GM21381 (cell line): ENCODE data around the gene OS9.
"Not testable (repeated sequence)": the region's sequence is repeated elsewhere in the genome, so short reads cannot be mapped to it uniquely, and the experiment has no call there.

Source experiments
- ATAC-seq: cut with Tn5 transposase; IDR thresholded peaks from one replicate; pipeline ENCODE4 v1.9.1; 2021; ENCODE audit warnings: mild to moderate bottlenecking, moderate library complexity; ENCODE audit not compliant: unreplicated experiment

Gene OS9

DNA sequence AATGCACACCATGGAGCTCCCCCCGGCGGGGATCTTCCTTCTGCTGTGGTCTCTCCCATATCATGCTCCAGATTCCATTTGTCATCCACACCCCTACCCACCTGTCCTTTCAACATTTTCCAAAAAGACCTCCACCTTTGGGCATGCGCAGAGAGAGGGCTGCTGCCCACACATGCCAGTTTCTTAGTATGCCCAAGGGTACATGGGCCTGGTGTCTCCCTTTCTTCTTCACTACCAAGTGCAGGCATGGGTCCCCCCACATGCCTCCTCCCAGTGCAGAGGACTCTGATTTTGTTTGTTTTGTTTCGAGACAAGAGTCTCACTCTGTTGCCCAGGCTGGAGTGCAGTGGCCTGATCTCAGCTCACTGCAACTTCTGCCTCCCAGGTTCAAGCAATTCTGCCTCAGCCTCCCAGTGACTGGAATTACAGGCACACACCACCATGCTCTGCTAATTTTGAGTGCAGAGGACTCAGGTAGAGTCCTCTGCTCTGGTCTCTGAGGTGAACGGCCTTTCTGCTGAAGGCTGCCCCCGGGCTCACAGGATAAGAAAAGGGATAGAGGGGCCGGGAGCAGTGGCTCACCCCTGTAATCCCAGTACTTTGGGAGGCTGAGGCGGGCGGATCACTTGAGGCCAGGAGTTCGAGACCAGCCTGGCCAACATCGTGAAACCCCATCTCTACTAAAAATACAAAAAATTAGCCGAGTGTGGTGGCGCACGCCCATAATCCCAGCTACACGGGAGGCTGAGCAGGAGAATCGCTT is 28.1 kb downstream of the OS9 start:
- ATAC-seq = not testable (repeated sequence)

DNA sequence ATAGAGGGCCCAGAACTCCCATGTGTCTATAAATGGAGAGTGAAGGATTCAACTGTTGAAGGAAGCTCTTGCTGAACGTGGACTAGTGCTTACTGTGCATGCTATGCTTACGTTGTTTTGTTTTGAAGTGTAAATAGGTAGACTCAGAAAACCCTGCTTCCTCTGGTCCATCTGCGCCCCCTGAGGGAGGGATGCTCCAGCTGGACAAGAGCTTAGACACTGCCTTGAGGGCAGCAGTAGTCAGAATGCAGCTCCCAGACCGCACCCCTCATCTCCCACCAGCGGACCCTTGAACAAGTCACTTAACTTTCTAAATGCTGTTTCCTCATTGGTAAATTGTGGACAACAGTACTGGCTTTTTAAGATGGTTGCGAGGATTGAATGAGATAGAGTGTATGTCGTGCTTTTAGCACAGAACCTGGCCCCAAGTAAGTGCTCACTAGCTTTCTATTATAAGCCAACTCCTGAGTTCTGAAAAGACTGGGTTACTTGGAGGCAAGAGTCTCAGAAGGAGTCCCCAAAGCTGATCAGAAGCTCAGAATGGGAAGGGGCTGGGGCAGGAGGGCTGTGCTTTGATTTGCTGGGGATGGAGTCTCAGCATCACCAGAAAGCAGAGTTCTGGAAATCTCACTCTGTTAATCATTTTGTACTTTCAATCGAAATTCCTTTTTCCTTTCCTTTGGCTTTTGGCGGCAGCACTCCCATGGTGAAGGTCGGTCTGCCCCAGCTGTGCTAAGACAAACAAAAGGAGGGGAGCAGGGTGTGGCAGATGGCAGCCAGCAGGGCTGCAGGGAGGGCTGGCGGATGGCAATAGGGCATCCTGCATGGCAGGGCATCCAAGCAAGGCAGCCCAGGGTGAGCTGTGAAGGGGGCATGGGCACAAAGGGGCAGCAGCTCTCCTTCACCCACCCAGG is 29.0 kb downstream of the OS9 start:
- no peak for ATAC-seq

DNA sequence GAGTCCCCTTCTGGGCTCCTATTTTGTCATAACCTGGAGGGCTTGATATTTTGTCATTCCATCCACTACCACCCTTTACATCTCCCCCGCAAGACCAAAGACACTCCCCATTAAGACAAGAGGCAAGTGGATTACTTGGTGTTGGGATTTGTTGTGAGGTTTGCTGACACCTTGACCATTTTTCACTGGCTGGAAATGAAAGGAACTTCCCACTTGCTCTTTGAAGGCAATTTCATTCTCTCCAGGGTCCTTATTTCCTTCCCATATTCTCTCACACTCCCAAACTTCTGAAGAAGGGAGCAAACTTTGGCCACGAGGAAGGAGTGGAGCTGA is 29.7 kb downstream of the OS9 start:
- ATAC-seq = no peak

DNA sequence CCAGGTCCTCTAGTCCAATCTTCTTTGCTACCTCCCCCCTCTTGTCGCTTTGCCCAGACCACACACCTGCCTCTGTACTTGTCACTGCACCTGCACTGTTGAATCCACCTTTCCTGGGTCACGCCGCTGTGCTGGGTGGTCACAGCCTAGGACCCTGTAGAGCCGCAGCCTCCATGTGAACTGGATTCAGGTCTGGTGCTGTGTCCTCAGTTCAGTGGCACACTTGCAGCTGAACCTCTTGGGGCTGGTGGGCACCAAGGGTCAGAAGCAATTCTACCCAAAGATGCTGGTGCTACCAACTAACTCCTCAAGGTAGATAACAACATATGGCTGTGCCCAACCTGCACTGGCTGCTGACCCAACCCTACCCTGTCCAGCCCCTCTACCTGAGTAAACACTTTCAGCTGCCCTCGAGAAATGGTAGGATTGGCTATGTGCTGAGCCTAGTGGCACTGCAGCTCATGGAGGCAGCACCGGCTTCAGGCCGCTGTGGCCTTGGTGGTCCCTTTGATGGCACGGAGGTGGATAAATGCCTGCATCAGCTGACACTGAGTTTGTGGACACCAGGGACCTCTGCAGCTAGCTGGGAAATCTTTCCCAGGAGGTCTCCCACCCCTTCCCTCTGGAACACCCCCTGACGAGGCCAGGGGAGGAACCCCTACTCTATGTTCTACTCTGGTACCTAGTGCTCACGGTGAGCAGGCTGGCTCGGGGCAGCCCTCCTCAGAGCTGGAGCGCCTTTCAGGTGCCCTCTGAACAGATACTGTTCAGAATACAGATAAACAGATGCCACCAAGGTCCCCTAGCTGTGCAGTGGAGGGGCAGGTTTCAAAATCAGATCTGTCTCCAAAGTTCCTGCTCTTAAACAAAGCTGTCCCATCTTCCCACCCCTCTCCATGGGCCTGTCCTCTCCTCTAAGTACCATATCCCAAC is 30.3 kb downstream of the OS9 start:
- no peak for ATAC-seq

DNA sequence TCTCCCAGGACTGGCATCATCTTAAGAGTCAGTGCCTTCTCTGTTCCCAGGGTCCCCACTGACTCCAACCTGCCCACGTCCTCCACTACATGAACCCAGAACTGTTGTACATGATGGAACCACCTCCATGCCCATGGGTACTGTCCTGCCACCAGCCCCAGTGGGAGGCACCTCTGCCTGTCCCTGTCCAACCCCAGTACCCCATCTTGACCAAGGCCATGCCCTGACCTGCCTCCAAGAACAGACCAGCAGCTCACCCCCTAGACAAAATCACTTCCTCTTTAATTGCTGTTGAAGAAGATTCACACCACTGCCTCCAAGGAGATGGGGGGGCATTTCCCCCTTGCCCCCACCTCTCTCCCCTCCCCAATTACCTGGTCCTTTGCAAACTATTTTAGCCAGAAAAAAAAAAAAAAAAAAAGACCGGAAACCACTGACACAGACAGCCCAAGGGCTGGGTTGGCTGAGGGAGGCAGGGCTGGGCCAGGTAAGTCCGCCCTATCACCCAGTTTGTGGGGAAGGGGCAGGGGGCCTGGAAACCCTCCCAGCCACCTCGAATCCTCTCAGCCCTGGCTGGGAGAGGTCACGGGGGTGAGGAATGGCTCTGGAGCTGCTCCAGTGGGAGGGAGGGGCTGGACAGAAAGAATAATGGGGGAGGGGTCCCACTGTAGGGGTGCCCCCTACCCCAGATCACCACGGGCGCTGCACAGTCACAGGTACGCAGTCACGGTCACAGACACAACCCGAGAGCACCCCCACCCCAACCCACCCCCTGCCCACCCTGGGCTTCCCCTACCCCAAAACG is 31.2 kb downstream of the OS9 start:
- ATAC-seq = no peak

DNA sequence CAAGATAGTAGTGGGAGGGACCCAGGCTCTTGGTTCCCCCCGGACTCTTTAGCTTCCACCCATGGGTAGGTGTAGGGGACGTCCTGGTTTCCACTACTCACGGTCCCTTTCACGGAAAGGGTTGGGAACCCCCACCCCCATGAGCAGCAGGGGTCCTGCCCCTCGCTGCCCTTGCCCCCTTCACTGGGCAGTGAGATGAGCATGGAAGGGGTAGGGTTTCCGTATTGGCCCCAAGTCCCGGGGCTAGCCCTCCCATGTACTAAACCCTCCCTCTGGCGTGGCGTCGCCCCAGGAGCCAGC is 31.9 kb downstream of the OS9 start:
- ATAC-seq = no peak

DNA sequence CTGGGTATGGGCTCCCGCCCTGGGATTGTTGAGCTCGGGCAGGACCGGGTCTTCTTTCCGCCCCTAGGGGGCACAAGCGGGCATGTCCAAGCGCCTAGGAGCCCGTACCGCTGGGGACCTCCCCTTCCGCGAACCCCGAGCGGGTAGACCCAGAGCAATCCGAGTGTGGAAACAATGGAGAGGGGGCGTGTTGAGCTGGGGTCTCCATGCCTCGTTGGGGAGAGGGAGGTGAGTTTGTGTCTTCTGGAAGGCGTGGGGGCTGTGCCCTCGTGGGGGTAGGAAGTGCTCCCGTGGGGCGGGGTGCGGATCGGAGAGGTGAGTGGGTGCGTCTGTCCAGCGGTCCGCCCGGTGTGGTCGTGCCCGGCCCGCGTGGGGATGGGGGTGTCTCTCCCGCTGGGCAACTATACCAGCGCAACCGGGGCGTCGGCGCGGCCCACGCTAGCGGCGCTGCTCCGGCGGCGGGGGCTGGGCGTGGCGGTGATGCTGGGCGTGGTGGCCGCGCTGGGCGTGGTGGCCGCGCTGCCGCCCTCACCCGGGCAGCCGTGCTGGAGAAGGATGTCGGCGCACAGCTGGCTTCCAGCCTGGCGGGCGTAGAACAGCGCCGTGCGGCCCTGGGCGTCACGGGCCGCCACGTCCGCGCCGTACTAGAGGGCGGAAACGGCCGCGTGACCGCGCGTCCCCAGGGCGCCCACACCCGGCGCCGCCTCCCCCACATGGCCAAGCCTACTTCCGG is 32.4 kb downstream of the OS9 start:
- no peak for ATAC-seq

DNA sequence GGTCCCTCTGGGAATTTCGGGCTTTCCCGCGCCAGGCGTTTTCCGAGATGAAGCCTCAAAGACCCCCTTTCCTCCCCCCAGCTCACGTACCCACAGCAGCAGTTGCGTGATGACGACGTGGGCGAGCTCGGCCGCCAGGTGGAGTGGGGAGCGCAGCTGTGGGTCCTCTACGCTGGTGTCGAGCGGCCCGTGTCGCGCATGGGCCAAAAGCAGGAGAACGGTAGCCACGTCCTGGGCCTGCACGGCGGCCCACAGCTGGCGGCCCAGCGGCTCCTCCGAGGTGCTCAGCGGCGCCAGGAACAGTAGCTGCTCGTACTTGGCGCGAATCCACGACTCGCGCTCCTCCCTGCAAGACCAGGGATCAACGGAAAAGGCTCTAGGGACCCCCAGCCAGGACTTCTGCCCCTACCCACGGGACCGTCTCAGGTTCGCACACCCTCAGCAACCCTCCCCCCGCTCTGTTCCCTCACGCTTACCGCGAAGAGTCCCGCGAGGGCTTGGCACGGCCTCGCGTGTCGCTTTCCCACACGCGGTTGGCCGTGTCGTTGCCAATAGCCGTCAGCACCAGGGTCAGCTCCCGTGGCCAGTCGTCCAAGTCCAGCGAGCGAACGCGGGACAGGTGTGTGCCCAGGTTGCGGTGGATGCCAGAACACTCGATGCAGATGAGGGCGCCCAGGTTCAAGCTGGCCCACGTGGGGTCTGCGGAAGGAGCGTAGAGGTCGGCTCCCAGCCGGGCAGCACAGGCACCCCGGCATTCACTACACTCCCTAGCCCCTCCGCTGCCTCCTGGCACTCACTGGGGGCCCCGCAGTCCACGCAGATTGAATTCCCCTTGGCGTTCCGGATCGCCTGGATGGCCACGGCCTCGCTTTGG is 33.2 kb downstream of the OS9 start:
- no peak for ATAC-seq

DNA sequence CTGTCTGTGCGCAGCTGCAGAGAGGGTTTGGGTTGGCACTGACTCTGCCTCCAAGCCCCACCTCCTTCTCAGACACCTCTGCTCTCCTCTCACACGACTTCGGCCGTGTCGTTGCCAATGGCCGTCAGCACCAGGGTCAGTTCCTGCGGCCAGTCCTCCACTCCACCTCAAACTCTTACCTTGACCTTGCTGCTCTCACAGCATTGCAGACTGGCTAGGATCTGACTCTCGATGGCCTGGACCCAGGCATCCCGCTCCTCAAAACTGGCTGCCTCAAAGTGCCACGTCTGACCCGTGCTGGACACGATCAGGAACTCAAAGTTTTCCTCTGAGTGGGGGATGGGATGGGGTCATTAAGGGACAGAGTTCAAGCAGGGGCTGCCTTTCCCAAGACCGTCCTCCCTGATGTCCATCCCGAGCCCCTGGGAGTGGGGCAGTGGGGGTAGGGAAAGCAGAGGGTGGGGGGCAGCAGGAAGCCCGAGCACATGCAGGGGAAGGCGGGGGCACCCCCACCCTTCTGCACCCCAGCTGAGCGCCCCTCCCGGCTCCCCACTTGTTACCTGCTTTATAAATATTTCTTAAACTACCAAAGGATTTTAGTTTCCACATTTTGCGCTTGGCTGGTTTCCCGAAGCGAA is 33.9 kb downstream of the OS9 start:
- no peak for ATAC-seq

DNA sequence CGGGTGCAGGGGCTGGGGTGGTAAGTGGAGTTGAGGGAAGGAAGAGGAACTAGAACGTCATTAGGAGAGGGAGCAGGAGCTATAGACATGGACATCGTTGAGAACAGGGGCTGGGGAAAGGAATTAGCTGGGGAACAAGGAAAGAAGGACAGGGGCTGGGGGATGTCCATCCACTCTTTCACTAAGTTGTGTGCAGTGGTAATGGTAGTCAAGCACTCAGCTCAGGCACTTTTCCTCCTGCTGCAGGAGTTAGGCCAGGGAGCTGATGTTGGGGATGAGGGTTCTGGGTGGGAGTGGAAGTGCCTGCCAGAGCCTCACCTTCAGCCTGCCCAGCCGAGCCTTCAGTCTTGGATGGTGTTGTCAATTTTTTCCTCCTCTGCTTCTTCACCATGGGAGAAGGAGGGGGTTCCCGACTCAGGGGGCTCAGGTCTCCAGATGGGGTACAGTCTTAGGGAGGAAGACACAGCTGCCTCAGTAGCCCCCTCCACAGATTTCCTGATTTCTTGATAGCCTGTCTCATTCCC is 35.5 kb downstream of the OS9 start:
- ATAC-seq = no peak

DNA sequence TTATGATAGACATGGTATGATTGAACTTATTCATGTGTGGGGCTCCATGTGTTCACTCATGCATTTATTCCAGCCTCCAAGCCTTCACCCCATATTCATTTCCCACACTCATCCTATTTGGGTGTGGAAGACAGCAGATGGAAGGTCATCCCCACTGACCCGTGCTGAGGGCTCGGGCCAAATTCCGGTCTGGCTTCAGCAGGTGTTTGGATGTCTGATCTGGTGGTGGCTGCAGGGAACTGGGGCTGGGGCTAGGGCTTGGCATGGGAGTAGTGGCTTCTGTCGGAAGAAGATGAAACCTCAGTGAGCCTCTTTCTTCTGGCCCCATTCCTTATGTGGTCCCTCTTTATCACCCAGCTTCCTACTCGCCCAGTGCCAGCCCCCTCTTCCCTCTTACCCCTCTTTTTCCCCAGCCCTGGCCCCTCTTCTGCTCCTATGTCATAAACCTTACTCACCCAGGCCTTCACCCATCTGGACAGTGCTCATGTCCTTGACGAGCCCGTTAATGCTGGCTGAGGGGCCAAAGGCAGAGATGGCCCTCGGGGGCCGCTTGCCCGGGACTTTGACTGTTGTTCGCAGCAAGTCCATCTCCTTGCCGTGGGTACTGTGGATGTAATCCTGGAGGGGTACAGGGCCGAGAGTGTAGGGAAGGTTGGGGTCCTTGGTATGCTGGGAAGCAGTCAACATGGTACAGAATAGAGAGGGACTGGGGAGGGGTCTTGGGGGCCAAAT is 36.6 kb downstream of the OS9 start:
- no peak for ATAC-seq

DNA sequence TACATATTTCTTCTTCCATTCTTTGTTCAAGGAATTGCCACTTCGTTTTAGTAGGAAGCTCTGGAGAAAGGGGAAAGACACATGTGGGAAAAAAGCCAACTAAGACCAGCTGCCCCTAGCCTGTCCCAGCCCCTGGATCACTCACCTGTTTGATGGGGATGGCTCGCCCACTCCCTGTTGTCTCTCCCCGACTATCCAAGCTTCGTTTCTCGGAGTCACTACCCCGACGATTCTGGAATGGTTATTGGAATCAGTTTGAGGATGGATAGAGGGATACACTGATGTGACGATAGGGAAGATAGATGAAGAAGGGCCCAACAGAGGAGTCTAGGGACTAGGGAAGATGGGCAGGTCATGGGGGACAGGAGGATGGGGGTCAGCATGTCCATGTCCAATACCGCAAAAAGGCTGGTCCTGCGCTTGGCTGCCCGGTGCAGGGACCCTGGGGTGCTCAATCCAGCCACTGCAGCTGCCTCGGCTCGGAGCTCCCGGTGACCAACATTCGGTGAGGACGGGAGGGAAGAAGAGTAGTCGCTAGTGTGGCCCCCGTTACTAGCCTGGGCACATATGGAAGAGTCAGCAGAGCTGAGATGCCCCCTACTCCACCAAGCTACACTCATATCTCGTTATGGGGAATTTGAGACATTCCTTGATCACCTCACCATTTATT is 37.6 kb downstream of the OS9 start:
- no peak for ATAC-seq

DNA sequence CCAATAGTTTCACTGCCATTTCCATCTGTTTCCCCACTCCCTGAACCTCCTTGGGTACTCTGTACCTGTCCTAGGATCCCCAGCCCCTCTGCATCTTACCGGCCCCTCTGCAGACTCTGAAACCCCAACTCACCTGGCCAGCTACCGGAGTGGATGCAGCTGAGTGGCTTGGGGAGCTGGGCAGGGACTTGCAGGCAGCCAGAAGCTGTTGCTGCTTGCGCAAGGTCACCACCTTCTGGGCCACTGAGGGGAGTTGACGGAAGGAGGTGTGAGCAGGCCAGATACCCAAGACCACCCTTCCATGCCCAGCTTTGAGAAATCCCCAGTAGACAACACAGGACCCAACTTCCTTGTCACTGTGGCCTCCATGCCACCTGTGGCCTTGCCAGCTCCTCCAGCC is 38.3 kb downstream of the OS9 start:
- ATAC-seq = no peak

DNA sequence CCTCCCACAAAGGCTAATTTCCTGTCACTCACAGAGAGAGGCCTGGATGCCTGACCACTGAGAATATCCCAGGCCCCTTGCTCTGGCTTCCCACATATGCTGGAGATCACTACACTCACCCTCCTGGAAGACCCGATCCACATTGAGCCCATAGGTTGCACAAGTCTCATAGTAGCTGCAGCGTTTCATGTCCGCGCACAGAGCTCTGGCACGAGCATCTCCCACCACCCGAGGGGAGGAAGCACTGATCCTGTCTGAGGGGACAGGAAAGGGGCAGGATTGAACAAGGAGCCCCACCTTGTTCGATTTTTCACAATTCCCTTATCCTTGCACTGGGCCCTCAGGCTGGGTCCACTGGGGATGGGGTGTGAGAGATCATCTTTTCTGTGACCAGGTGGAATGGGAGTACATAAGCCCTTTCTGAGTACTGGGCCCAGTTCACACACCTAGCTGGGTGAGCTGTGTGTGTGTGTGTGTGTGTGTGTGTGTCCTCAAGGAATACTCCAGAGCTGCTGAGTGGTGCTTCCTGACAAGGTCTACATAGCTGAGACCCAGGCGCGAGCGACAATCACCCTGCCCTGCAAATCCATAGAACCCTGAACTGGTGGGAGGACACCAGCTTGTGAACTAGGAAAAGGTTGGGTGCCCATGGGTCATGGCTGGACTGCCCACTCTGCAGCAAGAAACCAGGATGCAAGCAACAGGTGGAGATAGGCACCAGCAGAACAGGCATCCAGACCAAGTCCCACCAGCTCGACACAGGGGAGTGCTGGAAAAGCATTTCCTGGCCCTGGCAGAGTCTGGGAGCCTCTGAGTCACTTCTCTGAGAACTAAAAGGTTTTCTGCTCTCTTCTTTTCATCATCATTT is 39.0 kb downstream of the OS9 start:
- ATAC-seq = no peak

DNA sequence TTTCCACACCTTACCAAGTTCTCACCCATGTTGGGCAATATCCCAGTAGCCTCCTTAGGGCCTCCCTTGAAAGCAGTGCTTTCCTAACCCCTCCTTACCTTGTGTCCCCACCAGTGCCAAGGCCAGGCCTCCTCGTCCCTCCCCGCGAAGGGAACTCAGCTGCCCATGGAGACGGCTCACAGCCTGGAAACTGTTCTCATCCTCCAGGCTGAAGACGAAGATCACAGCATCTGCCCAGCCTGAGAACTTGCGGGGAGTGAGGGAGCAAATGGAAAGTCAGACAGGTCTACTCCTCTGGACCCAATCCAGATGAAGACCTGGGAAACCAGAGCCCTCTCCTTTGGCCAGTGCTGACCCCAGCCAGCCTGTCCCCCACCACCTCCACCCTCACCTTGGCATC is 40.0 kb downstream of the OS9 start:
- no peak for ATAC-seq

DNA sequence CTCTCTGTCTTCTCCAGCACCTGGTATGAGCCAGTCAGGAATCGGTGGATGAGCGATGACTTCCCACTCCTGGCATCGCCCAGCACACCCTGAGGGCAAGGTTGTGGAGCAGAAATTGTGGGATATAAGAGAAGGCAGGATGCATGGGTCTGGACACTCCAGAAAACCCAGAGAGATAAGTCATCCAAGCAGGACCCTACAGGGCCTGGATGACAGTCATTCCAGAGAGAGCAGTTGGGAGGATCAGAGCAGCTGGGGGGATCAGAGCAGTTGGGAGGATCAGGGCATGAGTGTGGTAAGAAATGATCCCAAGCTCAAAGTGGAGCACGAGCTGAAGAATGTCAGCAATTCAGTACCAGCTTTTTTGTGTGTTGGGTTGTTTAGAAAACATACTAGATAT is 40.7 kb downstream of the OS9 start:
- no peak for ATAC-seq
